ENCODE measurements around the gene GPATCH2L.

DNA sequence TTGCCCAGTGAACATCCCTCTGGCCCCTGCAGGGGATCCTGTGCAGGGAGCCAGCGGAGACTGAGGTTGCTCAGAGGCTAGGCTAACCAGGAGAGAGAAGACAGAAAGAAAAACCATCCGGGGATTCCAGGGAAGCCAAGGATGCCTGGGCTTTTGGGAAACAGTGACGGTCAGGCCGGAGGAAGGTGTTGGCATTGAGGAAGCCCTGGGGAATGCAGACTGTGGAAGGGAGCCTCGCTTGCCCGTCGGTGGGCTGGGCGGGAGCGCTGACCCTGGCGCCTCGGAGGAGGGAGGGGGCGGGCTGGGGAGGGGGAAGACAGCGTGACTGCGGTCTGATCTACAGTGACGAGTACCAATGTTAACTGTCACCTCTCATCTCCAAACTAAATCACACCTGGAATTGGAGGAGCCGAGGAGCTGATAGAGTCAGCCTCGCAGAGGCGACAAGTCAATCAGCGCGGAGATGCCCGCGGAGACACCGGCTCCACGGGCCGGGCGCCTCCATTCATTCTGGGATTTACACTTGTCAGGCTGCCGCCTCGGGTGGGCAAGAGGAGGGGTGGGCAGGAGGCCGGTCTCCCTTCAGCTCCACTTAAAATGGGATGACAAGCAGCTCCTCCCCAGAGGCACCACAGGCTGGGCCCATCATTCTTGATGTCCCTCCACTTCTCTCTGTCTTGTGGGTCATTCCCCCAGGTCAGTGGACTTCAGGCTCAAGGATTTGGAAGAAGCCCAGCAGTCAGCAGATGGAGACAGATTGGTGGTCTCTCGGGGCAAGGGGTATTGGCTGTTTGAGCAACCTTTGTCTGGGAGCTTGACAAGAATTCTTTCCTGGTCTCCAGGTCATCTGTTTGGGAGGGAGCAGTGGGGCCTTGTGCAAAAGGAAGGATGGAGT lies 20.4 kb upstream of the GPATCH2L start:
- TF ChIP-seq, protein P1, sequence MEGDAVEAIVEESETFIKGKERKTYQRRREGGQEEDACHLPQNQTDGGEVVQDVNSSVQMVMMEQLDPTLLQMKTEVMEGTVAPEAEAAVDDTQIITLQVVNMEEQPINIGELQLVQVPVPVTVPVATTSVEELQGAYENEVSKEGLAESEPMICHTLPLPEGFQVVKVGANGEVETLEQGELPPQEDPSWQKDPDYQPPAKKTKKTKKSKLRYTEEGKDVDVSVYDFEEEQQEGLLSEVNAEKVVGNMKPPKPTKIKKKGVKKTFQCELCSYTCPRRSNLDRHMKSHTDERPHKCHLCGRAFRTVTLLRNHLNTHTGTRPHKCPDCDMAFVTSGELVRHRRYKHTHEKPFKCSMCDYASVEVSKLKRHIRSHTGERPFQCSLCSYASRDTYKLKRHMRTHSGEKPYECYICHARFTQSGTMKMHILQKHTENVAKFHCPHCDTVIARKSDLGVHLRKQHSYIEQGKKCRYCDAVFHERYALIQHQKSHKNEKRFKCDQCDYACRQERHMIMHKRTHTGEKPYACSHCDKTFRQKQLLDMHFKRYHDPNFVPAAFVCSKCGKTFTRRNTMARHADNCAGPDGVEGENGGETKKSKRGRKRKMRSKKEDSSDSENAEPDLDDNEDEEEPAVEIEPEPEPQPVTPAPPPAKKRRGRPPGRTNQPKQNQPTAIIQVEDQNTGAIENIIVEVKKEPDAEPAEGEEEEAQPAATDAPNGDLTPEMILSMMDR (IDR thresholded peaks at IDR 0.05) = no peak
- no peak for TF ChIP-seq POLR2A (IDR thresholded peaks at IDR 0.05)
- no peak for TF ChIP-seq EP300 (IDR thresholded peaks at IDR 0.05)
- no peak for TF ChIP-seq POLR2AphosphoS5 (IDR thresholded peaks at IDR 0.05)

All from stomach (tissue), 4 donors.